ENCODE data around the gene ANKRD9.

ANKRD9 gene

GRCh38 chr14:102486513-102487203 lies 22.9 kb downstream of the ANKRD9 start:
- H3K27me3 Mint-ChIP-seq: no peaks in the 10 kb centered on the region
- H3K4me1 Mint-ChIP-seq (ENCODE audit: low read depth): no peaks in the 10 kb centered on the region
- no peak overlapping the region for H3K27ac Mint-ChIP-seq
- peaks cover 5% of the 10 kb centered on the region for H3K9me3 Mint-ChIP-seq
- peaks cover 11% of the 10 kb centered on the region for H3K36me3 Mint-ChIP-seq (ENCODE audit: low read depth)
- H3K4me3 Mint-ChIP-seq: no peak overlapping the region

GRCh38 chr14:102485693-102486512 lies 23.7 kb downstream of the ANKRD9 start:
- Mint-ChIP-seq H3K36me3 (ENCODE audit: low read depth) (peaks cover 11% of the 10 kb centered on the region), H3K4me3 (no peak overlapping the region), H3K27me3 (no peaks in the 10 kb centered on the region), H3K4me1 (ENCODE audit: low read depth) (no peaks in the 10 kb centered on the region), H3K9me3 (peaks cover 5% of the 10 kb centered on the region), H3K27ac (no peak overlapping the region)

GRCh38 chr14:102484316-102484715 lies 25.3 kb downstream of the ANKRD9 start:
- Mint-ChIP-seq H3K27ac (no peak overlapping the region), H3K9me3 (peaks cover 5% of the 10 kb centered on the region), H3K4me3 (no peak overlapping the region), H3K27me3 (no peaks in the 10 kb centered on the region), H3K4me1 (ENCODE audit: low read depth) (no peaks in the 10 kb centered on the region), H3K36me3 (ENCODE audit: low read depth) (peaks cover 11% of the 10 kb centered on the region)

- H3K9me3 Mint-ChIP-seq: peaks cover 5% of the 10 kb centered on the region
- H3K4me1 Mint-ChIP-seq (ENCODE audit: low read depth): no peaks in the 10 kb centered on the region
- H3K4me3 Mint-ChIP-seq: no peak overlapping the region
- H3K36me3 Mint-ChIP-seq (ENCODE audit: low read depth): peaks cover 11% of the 10 kb centered on the region
- H3K27me3 Mint-ChIP-seq: no peaks in the 10 kb centered on the region
- no peak overlapping the region for H3K27ac Mint-ChIP-seq
Measured at GRCh38 chr14:102481791-102482238, 27.8 kb downstream of the ANKRD9 start.

- Mint-ChIP-seq H3K27me3 (no peaks in the 10 kb centered on the region), H3K9me3 (peaks cover 5% of the 10 kb centered on the region), H3K27ac (no peak overlapping the region), H3K36me3 (ENCODE audit: low read depth) (peaks cover 7% of the 10 kb centered on the region), H3K4me3 (no peak overlapping the region), H3K4me1 (ENCODE audit: low read depth) (no peaks in the 10 kb centered on the region)
Measured at GRCh38 chr14:102481371-102481770, 28.2 kb downstream of the ANKRD9 start.

GRCh38 chr14:102479777-102480176 lies 29.8 kb downstream of the ANKRD9 start:
- Mint-ChIP-seq H3K4me3 (no peak overlapping the region), H3K27ac (no peak overlapping the region), H3K4me1 (ENCODE audit: low read depth) (no peaks in the 10 kb centered on the region), H3K9me3 (peaks cover 5% of the 10 kb centered on the region), H3K36me3 (ENCODE audit: low read depth) (peaks cover 5% of the 10 kb centered on the region), H3K27me3 (no peaks in the 10 kb centered on the region)

- Mint-ChIP-seq H3K9me3 (peaks cover 5% of the 10 kb centered on the region), H3K36me3 (ENCODE audit: low read depth) (peaks cover 5% of the 10 kb centered on the region), H3K27ac (no peak overlapping the region), H3K4me3 (no peak overlapping the region), H3K4me1 (ENCODE audit: low read depth) (no peaks in the 10 kb centered on the region), H3K27me3 (no peaks in the 10 kb centered on the region)
Measured at GRCh38 chr14:102479107-102479506, 30.5 kb downstream of the ANKRD9 start.

- Mint-ChIP-seq H3K27ac (no peak overlapping the region), H3K36me3 (ENCODE audit: low read depth) (no peaks in the 10 kb centered on the region), H3K4me1 (ENCODE audit: low read depth) (no peaks in the 10 kb centered on the region), H3K9me3 (no peaks in the 10 kb centered on the region), H3K4me3 (no peak overlapping the region), H3K27me3 (no peaks in the 10 kb centered on the region)
Measured at GRCh38 chr14:102474934-102475333, 34.6 kb downstream of the ANKRD9 start.

GRCh38 chr14:102473559-102473958 lies 36.0 kb downstream of the ANKRD9 start:
- peaks cover 10% of the 10 kb centered on the region for H3K36me3 Mint-ChIP-seq (ENCODE audit: low read depth)
- no peaks in the 10 kb centered on the region for H3K27me3 Mint-ChIP-seq
- H3K27ac Mint-ChIP-seq: no peak overlapping the region
- H3K9me3 Mint-ChIP-seq: no peaks in the 10 kb centered on the region
- H3K4me3 Mint-ChIP-seq: no peak overlapping the region
- no peaks in the 10 kb centered on the region for H3K4me1 Mint-ChIP-seq (ENCODE audit: low read depth)

GRCh38 chr14:102472791-102473150 lies 36.8 kb downstream of the ANKRD9 start:
- Mint-ChIP-seq H3K4me3 (no peak overlapping the region), H3K36me3 (ENCODE audit: low read depth) (peaks cover 14% of the 10 kb centered on the region), H3K4me1 (ENCODE audit: low read depth) (no peaks in the 10 kb centered on the region), H3K9me3 (no peaks in the 10 kb centered on the region), H3K27ac (no peak overlapping the region), H3K27me3 (no peaks in the 10 kb centered on the region)

GRCh38 chr14:102471921-102472790 lies 37.4 kb downstream of the ANKRD9 start:
- no peak overlapping the region for H3K4me3 Mint-ChIP-seq

GRCh38 chr14:102469261-102469660 lies 40.3 kb downstream of the ANKRD9 start:
- no peaks in the 10 kb centered on the region for H3K27me3 Mint-ChIP-seq
- H3K9me3 Mint-ChIP-seq: no peaks in the 10 kb centered on the region
- H3K27ac Mint-ChIP-seq: no peak overlapping the region
- no peaks in the 10 kb centered on the region for H3K4me1 Mint-ChIP-seq (ENCODE audit: low read depth)
- H3K36me3 Mint-ChIP-seq (ENCODE audit: low read depth): peaks cover 28% of the 10 kb centered on the region
- H3K4me3 Mint-ChIP-seq: no peak overlapping the region

More at GRCh38 chr14:102471921-102472790, 37.4 kb downstream of the ANKRD9 start:
- Mint-ChIP-seq H3K36me3 (ENCODE audit: low read depth) (peaks cover 14% of the 10 kb centered on the region), H3K9me3 (no peaks in the 10 kb centered on the region), H3K27ac (no peak overlapping the region), H3K4me1 (ENCODE audit: low read depth) (no peaks in the 10 kb centered on the region), H3K27me3 (no peaks in the 10 kb centered on the region)

GRCh38 chr14:102464846-102465341 lies 44.7 kb downstream of the ANKRD9 start:
- no peak overlapping the region for H3K4me3 Mint-ChIP-seq
- H3K27me3 Mint-ChIP-seq: no peaks in the 10 kb centered on the region
- H3K27ac Mint-ChIP-seq: no peak overlapping the region
- H3K4me1 Mint-ChIP-seq (ENCODE audit: low read depth): peaks cover 5% of the 10 kb centered on the region
- H3K9me3 Mint-ChIP-seq: no peaks in the 10 kb centered on the region
- H3K36me3 Mint-ChIP-seq (ENCODE audit: low read depth): peaks cover 36% of the 10 kb centered on the region

GRCh38 chr14:102464006-102464405 lies 45.6 kb downstream of the ANKRD9 start:
- Mint-ChIP-seq H3K27ac (no peak overlapping the region), H3K4me1 (ENCODE audit: low read depth) (peaks cover 5% of the 10 kb centered on the region), H3K36me3 (ENCODE audit: low read depth) (peaks cover 30% of the 10 kb centered on the region), H3K27me3 (no peaks in the 10 kb centered on the region), H3K9me3 (no peaks in the 10 kb centered on the region), H3K4me3 (no peak overlapping the region)

Measured in stimulated activated naive CD8-positive, alpha-beta T cell treated with anti-CD3 and anti-CD28 coated beads, Interleukin-15, Interleukin-2, amounts not matched to agents 100 ng/mL and 50 ng/mL, for 24 hours (primary cell).